GM18951 (cell line): Measurements from ENCODE around the gene CDR2L.
"Not testable (repeated sequence)": the region's sequence is repeated elsewhere in the genome, so short reads cannot be mapped to it uniquely, and the experiment has no call there.

ENCODE experiments used
- POLR2A ChIP-seq: IDR thresholded peaks from 4 replicates; pipeline ENCODE4 v1.6.1; 2011; ENCODE audit warnings: mild to moderate bottlenecking; ENCODE audit not compliant: insufficient read length, insufficient read depth; ENCODE audit errors: extremely low read depth
- in situ Hi-C: fragments of 300-500 bp; cut with MboI; formaldehyde crosslinking; loops from one replicate; pipeline ENCODE4 v1.12.0; 2022; ENCODE audit warnings: low sequenced_read_pairs, mixed read lengths, inconsistent platforms; ENCODE audit not compliant: unreplicated experiment

CDR2L gene

DNA sequence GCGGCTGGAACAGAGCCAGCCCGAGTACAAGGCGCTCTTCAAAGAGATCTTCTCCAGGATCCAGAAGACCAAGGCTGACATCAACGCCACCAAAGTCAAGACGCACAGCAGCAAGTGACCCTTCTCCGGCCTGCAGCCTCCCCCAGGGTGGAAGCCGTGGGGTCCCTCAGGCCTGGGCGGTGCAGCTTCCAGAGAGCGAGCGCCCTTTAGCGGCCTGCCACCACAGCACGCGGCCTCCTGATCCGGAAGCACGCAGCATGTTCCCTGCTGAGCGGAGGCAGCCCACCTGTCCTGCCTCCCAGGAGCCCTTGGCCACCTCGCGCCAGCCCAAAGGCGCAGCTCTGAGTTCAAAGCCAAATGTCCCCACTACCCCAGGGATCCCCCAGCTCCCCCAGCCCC, 16.5 kb downstream of the CDR2L start:
- no peak for TF ChIP-seq POLR2A
- in situ Hi-C loops, result no loop called here

DNA sequence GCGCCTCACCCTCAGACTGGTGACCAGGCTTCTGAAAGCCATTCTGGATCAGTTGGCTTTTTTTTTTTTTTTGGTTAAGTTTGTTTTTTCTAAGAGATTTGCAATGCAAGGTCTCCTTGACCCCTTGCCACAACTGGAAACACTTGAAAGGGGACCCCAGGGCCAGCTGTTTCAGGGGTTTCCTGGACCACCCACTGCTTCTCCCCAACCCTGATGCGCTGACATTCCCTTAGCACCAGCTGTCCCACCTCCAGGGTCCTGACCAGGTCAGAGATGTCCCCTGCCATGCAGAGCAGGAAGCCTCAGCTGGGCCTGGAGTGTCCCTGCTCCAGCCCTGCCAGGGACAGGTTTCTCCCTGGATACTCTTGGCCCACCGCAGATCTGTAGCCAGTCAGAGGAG, 16.9 kb downstream of the CDR2L start:
- TF ChIP-seq POLR2A, result no peak
- in situ Hi-C loops, result no loop called here

DNA sequence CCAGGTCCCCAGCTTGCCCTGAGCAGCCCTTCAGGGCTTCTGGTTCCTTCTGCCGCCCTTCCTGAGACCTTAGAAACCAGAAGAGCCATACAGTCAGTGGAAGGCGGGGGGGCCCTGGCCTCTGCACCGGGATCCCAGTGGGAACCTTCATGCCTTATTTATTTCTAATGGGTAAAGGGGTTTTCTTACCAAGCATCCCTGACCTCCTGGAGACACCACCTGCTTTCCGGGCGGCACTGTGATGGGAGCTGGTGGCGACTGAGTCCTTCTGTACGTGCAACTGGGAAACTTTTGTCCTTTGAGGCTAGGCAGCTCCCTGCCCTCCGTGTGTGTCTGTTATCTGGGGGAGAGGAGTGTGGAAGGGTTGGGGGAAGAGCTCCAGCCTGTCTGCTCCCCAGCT, 17.9 kb downstream of the CDR2L start:
- TF ChIP-seq POLR2A, result no peak
- in situ Hi-C loops, result no loop called here

DNA sequence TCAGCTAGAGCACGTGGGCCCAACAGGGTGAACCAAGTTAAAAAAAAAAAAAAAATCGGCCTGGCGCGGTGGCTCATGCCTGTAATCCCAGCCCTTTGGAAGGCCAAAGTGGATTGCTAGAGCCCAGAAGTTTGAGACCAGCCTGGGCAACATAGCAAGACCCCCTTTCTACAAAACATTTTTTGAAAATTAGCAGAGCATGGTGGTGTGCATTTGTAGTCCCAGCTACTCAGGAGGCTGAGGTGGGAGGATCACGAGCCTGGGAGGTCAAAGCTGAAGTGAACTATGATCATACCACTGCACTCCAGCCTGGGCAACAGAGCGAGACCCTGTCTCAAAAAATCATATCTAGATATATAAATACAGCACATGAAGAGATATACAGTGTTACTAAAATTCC, 18.7 kb downstream of the CDR2L start:
- in situ Hi-C loops, result not testable (repeated sequence)

DNA sequence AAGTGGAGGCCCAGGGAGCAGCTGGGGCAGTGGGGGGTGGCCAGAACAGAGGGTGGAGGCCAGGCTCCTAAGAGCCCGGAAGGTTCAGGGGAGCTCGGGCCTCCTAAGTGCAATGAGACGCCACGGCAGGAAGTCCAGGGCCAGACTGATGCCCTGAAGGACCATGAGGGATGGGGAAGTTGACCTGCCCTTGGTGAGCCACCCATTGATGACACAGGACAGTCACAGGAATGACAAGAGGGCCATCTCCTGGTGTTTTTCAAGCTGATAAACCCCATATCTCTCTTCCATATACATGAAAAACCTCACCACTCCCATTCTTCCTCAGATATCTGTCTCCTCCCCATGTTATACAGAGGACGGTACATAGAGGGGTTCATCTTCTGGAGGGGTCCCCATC, 19.2 kb downstream of the CDR2L start:
- no peak for TF ChIP-seq POLR2A
- in situ Hi-C loops, result no loop called here

DNA sequence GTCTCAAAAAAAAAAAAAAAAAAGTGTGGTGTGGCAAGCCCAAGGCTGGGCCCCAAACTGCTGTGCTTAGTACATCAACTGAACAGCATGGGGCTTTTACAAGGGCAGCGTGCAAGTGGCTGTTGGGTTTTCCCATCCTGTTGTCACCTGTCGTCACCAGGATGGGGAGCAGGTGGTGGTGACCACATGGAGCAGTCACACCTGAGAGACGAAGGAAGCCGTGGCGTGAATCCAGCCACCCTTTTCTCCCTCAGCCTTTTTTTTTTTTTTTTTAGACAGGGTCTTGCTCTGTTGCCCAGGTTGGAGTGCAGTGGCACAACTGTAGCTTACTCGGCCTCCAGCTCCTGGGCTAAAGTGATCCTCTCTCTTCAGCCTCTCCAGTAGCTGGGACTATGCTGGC, 20.9 kb downstream of the CDR2L start:
- in situ Hi-C loops, result no loop called here
- no peak for TF ChIP-seq POLR2A

DNA sequence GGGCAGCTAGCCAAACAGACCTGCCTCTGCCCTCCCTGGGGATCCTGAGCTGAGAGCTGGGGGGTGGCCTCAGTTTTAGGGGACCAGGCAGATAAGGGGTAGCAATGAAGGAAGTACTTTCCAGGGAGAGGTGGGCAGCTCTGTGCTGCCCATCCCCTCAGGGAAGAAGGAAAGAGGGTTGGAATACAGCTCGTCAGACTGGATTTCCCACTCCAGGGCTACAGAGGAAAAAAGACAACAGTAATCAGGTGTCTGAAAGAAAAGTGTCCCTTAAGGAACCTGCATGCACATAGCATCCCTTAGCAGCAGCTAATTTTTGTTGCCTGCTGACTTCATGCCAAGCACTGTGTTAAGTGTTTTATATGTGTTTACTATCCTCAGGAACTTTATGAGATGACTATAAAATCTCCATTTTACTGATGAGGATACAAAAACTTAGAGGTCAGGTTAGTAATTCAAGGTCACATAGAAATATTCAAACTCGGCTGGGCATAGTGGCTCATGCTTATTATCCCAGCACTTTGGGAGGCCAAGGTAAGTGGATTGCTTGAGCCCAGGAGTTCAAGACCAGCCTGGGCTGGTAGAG, 21.8 kb downstream of the CDR2L start:
- in situ Hi-C loops, result no loop called here

DNA sequence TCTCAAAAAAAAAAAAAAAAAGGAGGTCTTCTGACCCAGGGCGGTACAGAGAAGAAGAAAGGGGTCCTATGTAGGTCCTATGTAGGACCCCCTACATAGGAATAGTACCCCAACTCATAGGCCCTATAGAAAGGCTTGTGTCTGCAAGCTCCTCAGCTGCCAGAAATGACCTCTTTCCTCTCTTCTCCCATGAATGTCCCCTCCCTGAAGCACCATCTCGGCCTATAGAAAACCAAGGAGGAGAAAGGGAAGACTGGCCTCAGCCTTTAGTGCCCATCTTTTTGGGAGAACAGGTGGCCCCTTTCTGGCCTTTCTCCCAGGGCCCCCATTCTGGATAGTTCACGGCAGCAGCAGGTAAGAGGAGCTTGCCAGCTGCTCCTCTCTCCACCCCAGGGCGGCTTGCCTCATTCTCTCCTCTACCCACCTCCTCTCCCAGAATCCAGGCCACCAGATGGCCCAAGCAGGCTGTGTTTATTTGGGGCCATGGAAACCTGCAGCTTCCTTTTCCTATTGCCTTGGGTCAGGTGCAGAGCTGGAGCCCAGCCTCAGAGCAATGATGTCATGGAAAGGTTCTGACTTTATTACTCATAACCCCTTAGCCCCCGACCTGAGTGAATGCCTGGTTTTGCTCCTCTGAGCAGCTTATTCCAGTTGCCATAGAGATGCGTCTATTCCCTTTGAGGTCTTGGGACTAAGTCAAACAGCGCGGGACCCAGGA, 23.4 kb downstream of the CDR2L start:
- in situ Hi-C loops, result no loop called here
- no peak for TF ChIP-seq POLR2A

More for the DNA sequence above, 21.8 kb downstream of the CDR2L start:
- TF ChIP-seq POLR2A, result no peak

DNA sequence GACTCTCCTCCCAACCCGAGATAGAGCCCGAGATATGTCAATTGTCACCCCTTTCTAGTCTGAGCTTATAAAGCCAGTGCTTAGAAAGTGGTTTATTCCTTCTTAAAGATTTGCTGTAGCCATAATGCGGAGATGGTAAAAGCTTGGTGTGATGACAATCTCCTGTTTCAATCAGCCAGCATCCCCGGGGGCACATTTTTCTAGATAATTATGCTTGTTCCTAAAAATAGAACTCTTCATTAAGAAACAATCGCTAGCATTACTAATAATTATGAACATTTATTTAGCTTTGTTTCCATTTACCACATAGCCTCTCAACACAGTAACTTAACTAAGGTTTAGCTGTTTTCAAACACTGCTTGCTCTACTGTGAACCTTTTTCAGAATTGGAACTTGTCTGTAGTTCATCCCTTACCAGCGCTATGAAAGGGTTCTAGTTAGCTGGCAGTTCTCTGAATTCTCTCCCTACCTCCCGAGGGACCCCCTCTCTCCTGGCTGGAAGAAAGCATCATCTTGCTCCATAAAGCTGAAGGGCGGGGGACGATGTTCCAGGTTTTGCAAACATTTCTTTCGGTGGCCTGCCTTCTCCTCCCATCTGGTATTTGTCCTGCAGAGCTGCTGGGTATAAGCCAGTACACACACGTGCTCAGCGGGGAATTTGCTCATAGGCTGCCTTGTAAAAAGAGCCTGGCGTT, 24.1 kb downstream of the CDR2L start:
- in situ Hi-C loops, result no loop called here
- no peak for TF ChIP-seq POLR2A

DNA sequence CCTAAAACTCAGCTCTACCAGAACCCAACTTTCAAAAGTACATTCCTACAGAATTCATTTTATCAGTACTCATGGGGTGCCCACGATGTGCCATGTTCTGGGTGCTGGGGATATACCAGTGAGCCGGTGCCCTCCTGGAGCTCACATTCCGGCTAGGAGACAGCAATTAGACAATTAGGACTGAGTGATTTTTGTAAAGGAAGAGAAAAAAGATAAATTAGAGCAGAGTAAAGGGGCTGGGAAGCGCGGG, 24.6 kb downstream of the CDR2L start:
- in situ Hi-C loops, result no loop called here
- TF ChIP-seq POLR2A, result no peak

DNA sequence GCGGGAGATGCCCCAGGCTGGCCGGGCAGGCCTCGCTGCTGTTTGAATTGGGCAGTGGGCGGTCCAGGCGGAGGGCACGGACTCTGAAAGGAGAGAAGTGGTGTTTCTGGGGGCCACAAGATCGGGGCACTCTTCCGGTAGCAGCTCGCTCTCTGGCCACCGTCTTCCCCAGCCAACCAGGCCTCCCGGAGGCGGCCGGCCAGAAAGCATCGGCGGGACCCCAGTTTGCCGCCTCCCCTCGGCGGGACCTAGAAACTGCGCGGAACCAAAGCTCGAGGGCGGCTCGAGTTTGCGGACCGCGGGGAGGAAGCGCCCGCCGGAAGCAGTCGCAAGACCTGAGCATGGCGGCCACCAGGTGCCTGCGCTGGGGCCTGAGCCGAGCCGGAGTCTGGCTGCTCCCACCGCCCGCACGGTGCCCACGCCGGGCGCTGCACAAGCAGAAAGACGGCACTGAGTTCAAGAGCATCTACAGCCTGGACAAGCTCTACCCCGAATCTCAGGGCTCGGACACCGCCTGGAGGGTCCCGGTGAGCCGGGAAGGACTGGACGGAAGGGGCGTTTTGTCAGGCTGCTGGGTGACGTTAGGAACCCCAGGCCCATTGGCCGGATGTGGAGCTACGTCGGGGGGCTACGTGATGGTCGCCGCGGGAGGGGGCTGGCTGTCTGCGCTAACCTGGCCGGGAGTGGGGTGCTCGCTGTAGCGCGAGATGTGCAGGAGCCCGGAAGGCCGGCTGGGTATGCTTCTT, 25.1 kb downstream of the CDR2L start, which contains the start of gene MRPL58:
MRPL58 (plus strand) TSS at position 325 of the 746 bp plus-strand sequence; CDS start at position 342, 17 bp downstream.
- in situ Hi-C loops, result no loop called here
- TF ChIP-seq POLR2A, result peak; percentile 87

DNA sequence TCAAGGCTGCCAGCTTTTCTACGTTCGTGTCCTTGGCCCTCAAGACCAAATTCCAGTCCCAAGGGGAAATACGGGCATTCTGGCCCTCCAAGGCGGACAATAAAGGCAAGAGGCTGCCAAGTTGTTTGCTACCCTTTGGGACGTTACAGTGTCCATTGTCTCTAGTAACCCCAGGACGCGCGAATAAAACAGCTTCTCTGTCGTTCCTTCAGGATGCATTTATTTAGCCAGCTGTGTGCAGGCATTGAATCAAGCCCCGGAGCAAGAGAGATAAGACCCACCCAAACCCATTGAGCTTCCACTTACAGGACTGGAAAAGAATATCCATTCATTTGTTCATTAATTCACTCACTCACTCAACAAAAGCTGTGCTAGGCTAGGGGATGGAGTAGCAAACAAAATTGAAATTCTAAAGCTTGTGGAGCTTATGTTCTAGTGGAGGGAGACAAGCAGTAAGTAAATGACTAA, 25.7 kb downstream of the CDR2L start:
- in situ Hi-C loops, result no loop called here
- no peak for TF ChIP-seq POLR2A

DNA sequence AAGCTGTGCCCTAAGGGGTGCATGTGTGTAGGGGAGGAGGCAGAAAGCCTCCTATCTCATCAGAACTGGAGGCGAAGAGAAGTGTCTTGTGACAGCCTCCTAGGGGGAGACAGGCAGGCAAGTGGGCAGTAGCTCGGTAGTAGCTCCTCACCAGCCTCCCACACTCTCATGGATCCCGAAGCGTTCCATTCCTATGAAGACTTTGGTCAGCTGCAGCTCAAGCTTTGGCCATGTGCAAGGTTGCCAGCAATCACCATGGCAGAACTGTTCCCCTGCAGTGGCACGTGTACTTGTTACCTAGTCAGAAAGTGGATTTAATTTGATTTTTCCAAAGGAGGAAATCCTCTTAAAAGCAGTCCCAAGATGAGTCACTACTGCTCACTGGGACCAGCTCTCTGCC, 31.7 kb downstream of the CDR2L start:
- in situ Hi-C loops, result no loop called here

More for the DNA sequence above, 31.7 kb downstream of the CDR2L start:
- TF ChIP-seq POLR2A, result no peak
